GM12878 (cell line): Measurements from ENCODE around the gene SEBOX. TPM values are rescaled to one million over a fixed set of nuclear protein-coding genes. Genes with fewer than 3 reads are reported as not detected.
A peak's percentile ranks its signal among the peaks of the same experiment; 100 is the strongest.

Source experiments
- ATAC-seq: fragments of 200-7000 bp; cut with Tn5 transposase; 3 replicates; pipeline ENCODE4 v1.9.1; 2020; ENCODE audit warnings: mild to moderate bottlenecking, moderate library complexity
- BruUV-seq: library from RNA; stranded (reverse); fragments of 400-500 nt; replicated peaks from 2 replicates; lab custom pipeline; 2021; lab: Mats Ljungman, UMichigan
- CTCF ChIA-PET: fragments of 300-600 bp; sonication (Branson Sonifier 250); formaldehyde crosslinking; extraction: SDS; loops from one replicate; lab custom pipeline; 2021; ENCODE audit warnings: inconsistent platforms; lab: Yijun Ruan, JAX
- POLR2A ChIA-PET: fragments of 350-600 bp; formaldehyde crosslinking; extraction: SDS; loops from one replicate; lab custom pipeline; 2021; ENCODE audit warnings: inconsistent platforms; lab: Charles Lee
- RAD21 ChIA-PET: fragments of 300-600 bp; sonication (Branson Sonifier 250); formaldehyde crosslinking; loops from one replicate; lab custom pipeline; 2023; ENCODE audit warnings: antibody characterized with exemption; ENCODE audit not compliant: unreplicated experiment; lab: Charles Lee
- SMC1A ChIA-PET: fragments of 300-600 bp; sonication (Branson Sonifier 250); formaldehyde crosslinking; loops from one replicate; lab custom pipeline; 2023; ENCODE audit not compliant: unreplicated experiment, uncharacterized antibody; lab: Charles Lee
- DNase-seq: peaks from one replicate; pipeline ENCODE4 v3.0.0-alpha.2; 2011; ENCODE audit warnings: low read depth, low spot score
- FAIRE-seq: peaks from 3 replicates; lab custom pipeline; 2011; peaks lifted over from hg19 to GRCh38; lab: Jason Lieb, UNC
- H2AFZ ChIP-seq: 2 replicates; pipeline ENCODE4 v1.6.0; 2011; ENCODE audit warnings: low read depth, low read length, control low read depth; ENCODE audit not compliant: control insufficient read depth
- H3K27ac ChIP-seq: 2 replicates; pipeline ENCODE4 v1.5.1; 2011; ENCODE audit warnings: control low read depth; ENCODE audit not compliant: control insufficient read depth, insufficient read depth
- H3K27me3 ChIP-seq, 2 experiments: replicated peaks in 1 of 2; 2 replicates each; pipeline versions ENCODE4 v1.6.0 to v1.6.1; 2011; ENCODE audit warnings: low read length in 1 of 2; ENCODE audit not compliant: control insufficient read depth in 2 of 2, insufficient read depth in 2 of 2
- H3K36me3 ChIP-seq, 2 experiments: 2 replicates each; pipeline ENCODE4 v1.5.1; 2011; ENCODE audit warnings: low read length in 1 of 2; ENCODE audit not compliant: control insufficient read depth in 2 of 2, insufficient read depth in 2 of 2
- H3K4me1 ChIP-seq: 2 replicates; pipeline ENCODE4 v1.6.1; 2011; ENCODE audit warnings: mild to moderate bottlenecking, low read length, moderate library complexity, mixed read lengths; ENCODE audit not compliant: control insufficient read depth, insufficient read depth
- H3K4me2 ChIP-seq: 2 replicates; pipeline ENCODE4 v1.6.0; 2011; ENCODE audit warnings: control low read depth; ENCODE audit not compliant: control insufficient read depth, insufficient read depth
- H3K4me3 ChIP-seq: fragments of 200-600 bp; sonication (generic); 2 replicates; pipeline ENCODE4 v1.5.1; 2016
- H3K79me2 ChIP-seq: 2 replicates; pipeline ENCODE4 v1.6.0; 2011; ENCODE audit warnings: low read length; ENCODE audit not compliant: control insufficient read depth, insufficient read depth
- H3K9ac ChIP-seq: 2 replicates; pipeline ENCODE4 v1.8.0; 2011; ENCODE audit warnings: low read length, control low read depth, mixed read lengths; ENCODE audit not compliant: control insufficient read depth, insufficient read depth
- H3K9me3 ChIP-seq: replicated peaks from 3 replicates; pipeline ENCODE4 v1.5.1; 2011; ENCODE audit warnings: mild to moderate bottlenecking, low read length; ENCODE audit not compliant: control insufficient read depth, insufficient read depth
- H4K20me1 ChIP-seq: 2 replicates; pipeline ENCODE4 v1.6.0; 2011; ENCODE audit not compliant: control insufficient read depth, insufficient read depth
- BCL11A ChIP-seq: IDR thresholded peaks from 2 replicates; pipeline ENCODE4 v1.6.1; 2011; ENCODE audit warnings: low read depth, low read length
- CREB1 ChIP-seq: IDR thresholded peaks from 2 replicates; pipeline ENCODE4 v1.6.1; 2012; ENCODE audit warnings: low read depth, mild to moderate bottlenecking, inconsistent platforms
- EED ChIP-seq: sonication (generic); IDR thresholded peaks from 2 replicates; pipeline ENCODE4 v1.6.1; 2016; ENCODE audit warnings: antibody characterized with exemption, low read depth
- EP300 ChIP-seq, 2 experiments: fragments of 150-350 bp in 1 of 2; IDR thresholded peaks; 2 replicates each; pipeline ENCODE4 v1.6.1; 2011 to 2012; ENCODE audit warnings: low read depth in 2 of 2, low read length in 2 of 2, borderline replicate concordance in 1 of 2, improper control_type of control experiment in 1 of 2, inconsistent platforms in 1 of 2; ENCODE audit not compliant: control insufficient read depth in 1 of 2
- ETV6 ChIP-seq, 2 experiments: fragments of 450-650 bp in 1 of 2; IDR thresholded peaks in 1 of 2; conservative IDR thresholded peaks in 1 of 2; 2 replicates each; pipeline ENCODE4 v1.6.1; 2014; ENCODE audit warnings: antibody characterized with exemption in 1 of 2, borderline replicate concordance in 1 of 2, low read depth in 1 of 2, mild to moderate bottlenecking in 1 of 2, moderate library complexity in 1 of 2
- HDGF ChIP-seq: fragments of 450-650 bp; IDR thresholded peaks from 2 replicates; pipeline ENCODE4 v1.6.1; 2016; ENCODE audit warnings: antibody characterized with exemption
- IRF4 ChIP-seq: IDR thresholded peaks from 2 replicates; pipeline ENCODE4 v1.6.1; 2011; ENCODE audit warnings: low read depth, low read length
- KDM1A ChIP-seq: fragments of 200-600 bp; sonication (generic); IDR thresholded peaks from 2 replicates; pipeline ENCODE4 v1.6.1; 2016; ENCODE audit warnings: borderline replicate concordance
- KLF5 ChIP-seq: fragments of 450-650 bp; IDR thresholded peaks from 2 replicates; pipeline ENCODE4 v1.6.1; 2014; ENCODE audit warnings: mild to moderate bottlenecking; ENCODE audit not compliant: partially characterized antibody
- MEF2B ChIP-seq: fragments of 450-650 bp; IDR thresholded peaks from 2 replicates; pipeline ENCODE4 v1.6.1; 2018; ENCODE audit warnings: mild to moderate bottlenecking, moderate library complexity; ENCODE audit not compliant: partially characterized antibody, poor library complexity, severe bottlenecking
- MYC ChIP-seq: IDR thresholded peaks from 2 replicates; pipeline ENCODE4 v1.6.1; 2011; ENCODE audit warnings: mild to moderate bottlenecking, low read length, moderate library complexity, inconsistent platforms; ENCODE audit not compliant: insufficient read depth, insufficient replicate concordance, insufficient read length, severe bottlenecking
- NFIC ChIP-seq: IDR thresholded peaks from 2 replicates; pipeline ENCODE4 v1.6.1; 2012; ENCODE audit warnings: low read depth, mild to moderate bottlenecking, inconsistent platforms, low read length, moderate library complexity
- NFXL1 ChIP-seq: fragments of 450-650 bp; IDR thresholded peaks from 2 replicates; pipeline ENCODE4 v1.6.1; 2017; ENCODE audit warnings: antibody characterized with exemption, mild to moderate bottlenecking, borderline replicate concordance
- NRF1 ChIP-seq: conservative IDR thresholded peaks from 2 replicates; pipeline ENCODE4 v1.6.1; 2011; ENCODE audit warnings: mild to moderate bottlenecking, low read depth, low read length, improper control_type of control experiment
- PRDM15 ChIP-seq: fragments of 450-650 bp; formaldehyde crosslinking; IDR thresholded peaks from 2 replicates; pipeline ENCODE4 v1.4.0; 2020; ENCODE audit warnings: mild to moderate bottlenecking, moderate library complexity
- RCOR1 ChIP-seq: conservative IDR thresholded peaks from 2 replicates; pipeline ENCODE4 v1.6.1; 2012; ENCODE audit warnings: low read depth, low read length, improper control_type of control experiment
- SPI1 ChIP-seq: IDR thresholded peaks from 2 replicates; pipeline ENCODE4 v1.6.1; 2011; ENCODE audit warnings: low read depth, mild to moderate bottlenecking, low read length, moderate library complexity, borderline replicate concordance; ENCODE audit not compliant: insufficient read depth
- SUPT20H ChIP-seq: IDR thresholded peaks from 2 replicates; pipeline ENCODE4 v1.6.1; 2011; ENCODE audit warnings: low read depth, mild to moderate bottlenecking, low read length, moderate library complexity, borderline replicate concordance; ENCODE audit not compliant: control insufficient read depth
- WGBS: methylation state at CpG from one replicate; pipeline ENCODE4 v1.1.6; 2016; ENCODE audit warnings: low lambda C conversion rate; ENCODE audit not compliant: insufficient replicate concordance, insufficient coverage; ENCODE audit errors: missing lambda C conversion rate; 5-methylcytosine and 5-hydroxymethylcytosine counted together
- in situ Hi-C: fragments of 300-500 bp; cut with MboI; formaldehyde crosslinking; loops from 9 replicates; pipeline ENCODE4 v1.14.3; 2018; ENCODE audit warnings: mixed read lengths
- intact Hi-C: fragments of 100-400 bp; cut with micrococcal nuclease; formaldehyde crosslinking; loops from one replicate; pipeline ENCODE4 v1.14.2; 2022; ENCODE audit not compliant: unreplicated experiment
- polyA plus RNA-seq, 11 experiments: library from polyadenylated mRNA; depleted of rRNA in 4 of 11; unstranded in 6 of 11; stranded (reverse) in 5 of 11; fragments of >200 nt; fragmentation: Nextera tagmentation in 4 of 11; fragmentation: Illumina TruSeq in 1 of 11; extraction: Ambion mirVana in 4 of 11; extraction: Trizol in 1 of 11; gene quantifications; 1 replicate in 1 of 11; 2 replicates in 10 of 11; pipeline versions ENCODE4 v1.2.1 to v1.2.3, GENCODE V29; 2011 to 2016; ENCODE audit warnings: inconsistent platforms in 2 of 11, missing spikeins in 2 of 11, low read depth in 1 of 11
- total RNA-seq, 4 experiments: library from RNA; depleted of rRNA in 3 of 4; stranded (reverse); fragments of >200 nt in 3 of 4; fragmentation: Illumina TruSeq in 1 of 4; extraction: Trizol in 1 of 4; gene quantifications; 2 replicates each; pipeline versions ENCODE4 v1.2.1 to v1.2.3, GENCODE V29; 2013 to 2021
- TF ChIP-seq, protein P1 (sequence below): fragments of 450-650 bp; IDR thresholded peaks from 2 replicates; pipeline ENCODE4 v1.6.1; 2017; ENCODE audit warnings: borderline replicate concordance

SEBOX gene
- total and polyA plus RNA-seq, 10 of the 15 experiments (the other 5 are each of a cell fraction or from before 2014, with no cell fraction given), result not detected

- no TSS peak for BruUV-seq
- RAD21 ChIA-PET, result no interaction called here
- H2AFZ ChIP-seq, result no peak overlapping the region
- no peak overlapping the region for H3K4me2 ChIP-seq
- intact Hi-C loops (no loop called here), in situ Hi-C loops (no loop called here)
- no peaks in the 10 kb centered on the region for H3K9me3 ChIP-seq
- POLR2A ChIA-PET, result interaction anchor here (0.7 to 0.9 kb wide), 2 partner anchors 68 to 351 kb away, joined by 3 read pairs; no protein-coding TSS in a partner anchor
- no peak overlapping the region for H3K4me3 ChIP-seq
- CTCF ChIA-PET, result interaction anchor here (1.9 kb wide), 1 partner anchor 8 kb away, joined by 5 read pairs; the partner anchor contains the start of genes IFT20 and TNFAIP1
- H3K27me3 ChIP-seq, result no peaks in the 10 kb centered on the region
- DNase-seq (peak; percentile 34), ATAC-seq (peak; percentile 92), FAIRE-seq (peak; percentile 80)
- H3K79me2 ChIP-seq, result peaks cover 28% of the 10 kb centered on the region
- H3K9ac ChIP-seq, result no peak overlapping the region
- 41% methylated on average over 9 of the region's 9 CpGs for WGBS
- SMC1A ChIA-PET, result no interaction called here
- peaks cover 11 to 15% of the 10 kb centered on the region in 2 experiments for H3K36me3 ChIP-seq
- H3K4me1 ChIP-seq, result peaks cover 6% of the 10 kb centered on the region; the same call in 1 of the 2 replicates
- peak overlapping the region; percentile 54 for H3K27ac ChIP-seq
- H4K20me1 ChIP-seq, result no peaks in the 10 kb centered on the region
- TF ChIP-seq EED (0 out of 2 replicates have a peak, but pooled peaks have one; percentile 30), MYC (no peak), SPI1 (peak; percentile 88), KDM1A (no peak), CREB1 (no peak), ETV6 (conservative IDR thresholded peaks at IDR 0.05 in 1 of 2, IDR thresholded peaks at IDR 0.05 in 1 of 2; ENCODE audit: borderline replicate concordance in 1 of 2, low read depth in 1 of 2) (no peak), BCL11A (peak; percentile 66), KLF5 (no peak), HDGF (0 out of 2 replicates have a peak, but pooled peaks have one; percentile 31), RCOR1 (no peak), PRDM15 (CRISPR knock-in tag) (no peak), NRF1 (no peak), MEF2B (no peak), NFXL1 (no peak), NFIC (0 out of 2 replicates have a peak, but pooled peaks have one; percentile 31), EP300 (IDR thresholded peaks at IDR 0.05; ENCODE audit: borderline replicate concordance in 1 of 2, control insufficient read depth in 1 of 2, low read depth in 2 of 2, low read length in 2 of 2) (peak; percentile 62 to 70; a peak in 2 of 4 replicates), IRF4 (peak; percentile 86), SUPT20H (no peak)
- TF ChIP-seq, protein P1, sequence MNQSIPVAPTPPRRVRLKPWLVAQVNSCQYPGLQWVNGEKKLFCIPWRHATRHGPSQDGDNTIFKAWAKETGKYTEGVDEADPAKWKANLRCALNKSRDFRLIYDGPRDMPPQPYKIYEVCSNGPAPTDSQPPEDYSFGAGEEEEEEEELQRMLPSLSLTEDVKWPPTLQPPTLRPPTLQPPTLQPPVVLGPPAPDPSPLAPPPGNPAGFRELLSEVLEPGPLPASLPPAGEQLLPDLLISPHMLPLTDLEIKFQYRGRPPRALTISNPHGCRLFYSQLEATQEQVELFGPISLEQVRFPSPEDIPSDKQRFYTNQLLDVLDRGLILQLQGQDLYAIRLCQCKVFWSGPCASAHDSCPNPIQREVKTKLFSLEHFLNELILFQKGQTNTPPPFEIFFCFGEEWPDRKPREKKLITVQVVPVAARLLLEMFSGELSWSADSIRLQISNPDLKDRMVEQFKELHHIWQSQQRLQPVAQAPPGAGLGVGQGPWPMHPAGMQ, result no peak
Observed at GRCh38 chr17:28327031-28327607, 37.9 kb downstream of the SEBOX start.
